Measurements from ENCODE around the gene INPP1. TPM values are rescaled to one million over a fixed set of nuclear protein-coding genes. Genes with fewer than 3 reads are reported as not detected.

The INPP1 gene
- total RNA-seq, 1 donor from 2014 or later: 20.4 TPM

GRCh38 chr2:190417045-190417842, 73.9 kb downstream of the INPP1 start:
- no peak overlapping the region for H3K4me3 ChIP-seq
- peak overlapping the region; percentile 45 for H3K27ac ChIP-seq
- no peaks in the 10 kb centered on the region for H3K9me3 ChIP-seq
- peaks cover 78% of the 10 kb centered on the region for H3K4me1 ChIP-seq
- TF ChIP-seq CTCF (IDR thresholded peaks at IDR 0.05) (no peak), POLR2A (IDR thresholded peaks at IDR 0.05) (no peak), POLR2AphosphoS5 (IDR thresholded peaks at IDR 0.05; ENCODE audit: insufficient read depth in 1 of 2, low read depth in 1 of 2) (no peak)
- no peaks in the 10 kb centered on the region for H3K36me3 ChIP-seq
- no peaks in the 10 kb centered on the region for H3K27me3 ChIP-seq
- intact Hi-C loops (cut with DNase I): no loop called here
- no peak for DNase-seq (ENCODE audit: extremely low spot score in 2 of 2)

GRCh38 chr2:190418727-190419126, 75.3 kb downstream of the INPP1 start:
- Histone ChIP-seq H3K36me3 (no peaks in the 10 kb centered on the region), H3K4me3 (no peak overlapping the region), H3K4me1 (peaks cover 65% of the 10 kb centered on the region), H3K27ac (no peak overlapping the region), H3K27me3 (no peaks in the 10 kb centered on the region), H3K9me3 (no peaks in the 10 kb centered on the region)
- intact Hi-C loops (cut with DNase I): no loop called here
- TF ChIP-seq POLR2AphosphoS5 (IDR thresholded peaks at IDR 0.05; ENCODE audit: insufficient read depth in 1 of 2, low read depth in 1 of 2): no peak
- TF ChIP-seq POLR2A (IDR thresholded peaks at IDR 0.05): no peak
- no peak for TF ChIP-seq CTCF (IDR thresholded peaks at IDR 0.05)
- no peak for DNase-seq (ENCODE audit: extremely low spot score in 2 of 2)

DNA sequence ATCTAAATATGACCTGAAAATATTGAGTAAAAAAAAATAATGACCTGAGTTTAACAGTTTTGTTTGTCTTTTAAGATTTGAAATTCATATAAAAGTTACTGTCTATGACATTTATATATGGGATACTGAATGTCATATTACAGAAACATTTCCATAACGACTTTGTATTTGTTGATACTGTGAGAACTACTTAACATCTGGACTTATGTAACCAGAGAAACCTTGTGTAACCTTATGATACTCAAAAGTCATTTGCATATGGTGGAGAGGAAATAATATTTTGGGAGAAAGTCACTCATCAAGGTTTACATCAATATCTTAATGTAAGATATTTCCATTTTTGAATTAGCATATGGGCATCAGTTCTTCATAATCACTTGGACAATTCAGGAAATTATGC, 77.4 kb downstream of the INPP1 start:
- no peak for DNase-seq (ENCODE audit: extremely low spot score in 2 of 2)
- no peaks in the 10 kb centered on the region for H3K9me3 ChIP-seq
- TF ChIP-seq POLR2AphosphoS5 (IDR thresholded peaks at IDR 0.05; ENCODE audit: insufficient read depth in 1 of 2, low read depth in 1 of 2) (no peak), CTCF (IDR thresholded peaks at IDR 0.05) (no peak), POLR2A (IDR thresholded peaks at IDR 0.05) (no peak)
- H3K4me1 ChIP-seq: peaks cover 57% of the 10 kb centered on the region
- intact Hi-C loops (cut with DNase I): no loop called here
- no peak overlapping the region for H3K27ac ChIP-seq
- no peaks in the 10 kb centered on the region for H3K27me3 ChIP-seq
- H3K36me3 ChIP-seq: no peaks in the 10 kb centered on the region
- no peak overlapping the region for H3K4me3 ChIP-seq

Other genes starting within 250 kb of the INPP1 start
- 25.0 TPM for gene HIBCH, start 23.8 kb upstream of the INPP1 start, total RNA-seq
- 84.7 TPM for gene MFSD6, start 64.8 kb downstream of the INPP1 start, total RNA-seq
- 2.2 TPM for gene NEMP2, start 191.1 kb downstream of the INPP1 start, total RNA-seq